AG10803 (cell line): ENCODE data around the gene AKT3.

Source experiments
- DNase-seq: peaks from one replicate; pipeline ENCODE4 v3.0.0; 2010; ENCODE audit warnings: low read depth
- H3K4me3 ChIP-seq: 2 replicates; pipeline ENCODE4 v1.5.1; 2011; ENCODE audit warnings: mild to moderate bottlenecking, low read length, control low read depth
- TF ChIP-seq, protein P1 (sequence below): conservative IDR thresholded peaks from 2 replicates; pipeline ENCODE4 v1.5.1; 2011; ENCODE audit warnings: mild to moderate bottlenecking, low read length, control low read depth, inconsistent platforms

Gene AKT3

DNA sequence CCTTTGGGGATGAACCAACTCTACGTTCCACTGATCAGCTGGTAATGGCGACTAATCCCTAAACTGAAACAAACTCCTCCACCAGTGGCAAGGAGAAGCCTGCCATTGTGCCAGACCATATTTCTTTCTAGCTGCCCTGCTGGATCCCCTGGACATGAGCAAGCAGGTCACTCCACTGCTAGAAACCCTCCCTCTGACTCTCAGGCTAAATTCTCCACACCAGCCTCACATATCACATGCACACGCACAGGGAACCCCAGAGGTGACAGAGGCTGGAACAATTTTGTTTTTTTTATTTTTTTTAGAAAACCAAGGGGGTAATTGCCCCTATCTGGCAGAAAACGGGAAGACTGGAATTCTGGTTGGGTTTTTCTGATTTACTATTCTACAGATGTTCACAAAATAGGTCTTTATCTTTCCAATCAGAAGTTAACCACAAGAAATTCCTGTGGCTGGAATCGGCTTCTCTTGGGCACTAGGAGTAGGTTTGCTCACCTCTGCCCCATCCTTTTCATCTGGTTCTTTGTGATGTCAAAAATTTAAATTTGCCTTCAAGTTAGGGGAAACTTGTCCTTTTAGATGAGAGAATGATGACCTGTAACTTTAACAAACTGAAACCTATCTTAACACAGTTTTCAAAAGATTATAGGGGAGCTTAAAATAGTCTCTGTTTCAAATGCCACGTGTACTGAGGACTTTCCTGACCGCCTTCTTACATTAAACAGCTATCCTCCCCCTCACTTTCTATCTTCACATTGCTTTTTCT is 336.1 kb downstream of the AKT3 start:
- peak; percentile 61 for DNase-seq
- H3K4me3 ChIP-seq: no peak overlapping the region
- TF ChIP-seq, protein P1, sequence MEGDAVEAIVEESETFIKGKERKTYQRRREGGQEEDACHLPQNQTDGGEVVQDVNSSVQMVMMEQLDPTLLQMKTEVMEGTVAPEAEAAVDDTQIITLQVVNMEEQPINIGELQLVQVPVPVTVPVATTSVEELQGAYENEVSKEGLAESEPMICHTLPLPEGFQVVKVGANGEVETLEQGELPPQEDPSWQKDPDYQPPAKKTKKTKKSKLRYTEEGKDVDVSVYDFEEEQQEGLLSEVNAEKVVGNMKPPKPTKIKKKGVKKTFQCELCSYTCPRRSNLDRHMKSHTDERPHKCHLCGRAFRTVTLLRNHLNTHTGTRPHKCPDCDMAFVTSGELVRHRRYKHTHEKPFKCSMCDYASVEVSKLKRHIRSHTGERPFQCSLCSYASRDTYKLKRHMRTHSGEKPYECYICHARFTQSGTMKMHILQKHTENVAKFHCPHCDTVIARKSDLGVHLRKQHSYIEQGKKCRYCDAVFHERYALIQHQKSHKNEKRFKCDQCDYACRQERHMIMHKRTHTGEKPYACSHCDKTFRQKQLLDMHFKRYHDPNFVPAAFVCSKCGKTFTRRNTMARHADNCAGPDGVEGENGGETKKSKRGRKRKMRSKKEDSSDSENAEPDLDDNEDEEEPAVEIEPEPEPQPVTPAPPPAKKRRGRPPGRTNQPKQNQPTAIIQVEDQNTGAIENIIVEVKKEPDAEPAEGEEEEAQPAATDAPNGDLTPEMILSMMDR: no peak

DNA sequence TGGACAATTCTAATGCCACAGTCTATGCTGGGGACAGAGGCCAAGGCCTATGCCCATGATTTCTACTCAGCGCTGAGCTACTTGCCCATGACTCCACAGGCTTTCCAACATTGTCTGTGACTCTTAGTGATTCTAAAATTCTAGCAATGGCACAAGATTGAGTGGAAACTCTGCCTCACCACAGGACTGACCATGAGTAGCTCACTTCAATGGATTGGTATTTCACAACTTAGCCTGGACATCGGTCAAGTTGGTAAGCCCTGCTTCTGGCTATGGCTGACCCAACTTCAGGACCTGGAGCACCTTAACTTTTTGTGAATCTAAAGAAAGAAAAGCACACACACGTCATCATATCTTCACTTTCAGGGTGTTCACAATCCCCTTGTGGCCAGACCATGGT is 339.1 kb downstream of the AKT3 start:
- TF ChIP-seq, protein P1: no peak
- no peak overlapping the region for H3K4me3 ChIP-seq
- DNase-seq: no peak

DNA sequence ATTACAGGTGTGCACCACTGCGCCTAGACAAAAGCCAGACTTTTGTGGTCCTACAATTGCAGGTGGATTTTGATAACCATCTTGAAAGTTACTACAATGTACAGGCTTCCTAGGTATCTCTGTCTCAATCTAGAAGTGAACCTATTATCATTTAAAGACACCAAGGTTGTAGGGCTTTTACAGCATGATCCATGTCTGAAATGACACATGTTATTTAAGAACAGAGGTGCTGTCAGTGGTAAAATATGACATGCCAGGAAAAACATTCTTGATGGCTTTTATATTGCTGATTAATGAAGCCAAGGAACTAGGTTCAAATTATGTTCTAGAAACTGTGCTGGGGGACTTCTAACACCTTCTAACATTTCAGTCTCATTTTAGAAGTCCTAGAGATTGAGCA is 341.1 kb downstream of the AKT3 start:
- no peak for DNase-seq
- TF ChIP-seq, protein P1: no peak
- no peak overlapping the region for H3K4me3 ChIP-seq

DNA sequence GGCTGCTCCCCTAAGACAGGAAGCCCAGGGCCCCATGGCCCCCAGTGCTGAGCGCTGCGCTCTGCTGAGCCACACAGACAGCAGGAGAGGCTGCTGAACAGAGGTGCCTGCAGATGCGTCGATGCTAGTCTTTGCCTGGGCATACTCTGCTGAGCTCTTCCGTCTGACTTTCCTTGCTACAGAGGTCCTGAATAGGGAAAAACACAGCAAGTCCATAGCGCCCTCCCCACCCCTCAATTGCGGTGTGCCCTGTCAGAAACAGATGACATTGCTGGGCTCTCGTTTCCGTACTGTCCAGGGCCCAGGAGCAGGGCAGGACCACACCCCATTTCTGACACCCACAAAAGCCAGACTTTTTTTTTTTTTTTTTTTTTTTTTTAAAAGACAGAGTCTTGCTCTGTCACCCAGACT is 341.7 kb downstream of the AKT3 start:
- no peak overlapping the region for H3K4me3 ChIP-seq
- no peak for DNase-seq
- TF ChIP-seq, protein P1: no peak

DNA sequence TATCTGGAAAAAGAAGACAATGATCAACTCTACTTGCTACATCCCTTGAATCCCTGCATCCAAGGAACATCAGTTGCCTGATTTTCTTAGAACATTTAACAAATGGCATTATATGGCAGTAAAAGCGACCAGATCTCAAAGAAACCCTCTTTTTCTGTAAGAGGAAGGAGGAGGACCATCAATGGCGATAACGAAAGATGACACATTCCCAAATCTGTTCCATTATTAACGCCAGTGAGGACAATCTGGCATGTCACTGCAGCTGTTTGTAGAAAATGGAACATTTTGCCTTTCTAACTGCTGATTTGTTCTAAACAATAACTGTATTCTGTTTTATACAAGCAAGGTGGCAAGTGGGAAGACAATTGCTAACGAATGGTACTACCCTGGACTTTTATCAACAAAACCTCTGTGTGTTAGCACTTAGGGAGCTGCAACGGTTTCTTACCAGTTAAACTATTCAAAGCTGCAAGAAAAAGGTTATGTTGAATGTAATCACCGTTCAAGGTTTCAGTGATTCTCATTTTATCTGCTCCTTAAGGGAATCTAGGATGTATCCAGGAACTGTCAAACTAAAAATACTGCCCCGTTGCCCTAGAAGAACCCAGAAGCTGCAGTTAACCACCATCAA is 342.3 kb downstream of the AKT3 start:
- no peak for DNase-seq
- H3K4me3 ChIP-seq: no peak overlapping the region
- TF ChIP-seq, protein P1: no peak

DNA sequence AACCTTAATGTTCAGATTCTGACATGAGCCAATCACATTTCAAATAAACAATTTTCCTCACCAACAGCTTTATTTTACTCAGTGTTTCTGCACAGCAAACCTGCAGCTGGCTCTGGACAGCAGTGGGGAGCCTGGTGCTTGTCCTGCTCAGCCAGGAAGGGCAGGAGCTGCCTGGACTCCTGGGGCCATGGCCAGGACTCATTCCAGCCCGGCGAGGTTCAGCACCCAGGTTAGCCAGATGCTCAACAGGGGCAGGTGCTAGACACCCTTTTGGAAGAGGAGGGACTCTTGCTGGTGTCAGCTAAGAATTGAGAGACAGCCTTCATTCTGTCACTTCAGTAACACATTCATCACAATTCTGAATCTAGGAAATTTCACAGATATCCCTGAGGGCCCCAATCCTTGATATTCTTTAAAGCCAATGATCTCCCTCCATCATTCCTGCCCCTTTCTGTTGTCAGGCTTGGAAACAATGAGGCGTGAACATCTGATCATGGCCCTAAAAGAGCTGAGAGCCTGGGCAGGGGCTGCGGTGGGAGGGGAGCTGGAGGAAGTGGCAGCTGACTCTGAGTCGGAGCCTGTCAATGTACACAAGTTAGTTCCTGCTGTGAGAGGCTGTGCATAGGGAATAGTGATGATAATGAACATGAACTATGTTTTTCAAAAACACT is 342.9 kb downstream of the AKT3 start:
- no peak for DNase-seq
- no peak overlapping the region for H3K4me3 ChIP-seq
- TF ChIP-seq, protein P1: no peak
